Heart right ventricle (tissue), 16 donors: Measurements from ENCODE around the gene DGKE. TPM values are rescaled to one million over a fixed set of nuclear protein-coding genes. Genes with fewer than 3 reads are reported as not detected.

Source experiments
- ATAC-seq, 8 donors: fragments of 200-7000 bp; cut with Tn5 transposase; one replicate each; pipeline ENCODE4 v1.9.1; 2020; ENCODE audit warnings: mild to moderate bottlenecking in 8 of 8, moderate library complexity in 8 of 8, moderate number of reproducible peaks in 1 of 8
- DNase-seq, 2 donors: peaks; one replicate each; pipeline ENCODE4 v3.0.0-alpha.2; 2020
- H3K27ac ChIP-seq, 10 donors: fragments of 200-600 bp; sonication (generic) in 2 of 10; one replicate each; pipeline versions ENCODE4 v1.5.0 to v1.8.0; 2020 to 2022; ENCODE audit warnings: mild to moderate bottlenecking in 3 of 10
- H3K27me3 ChIP-seq, 7 donors: fragments of 200-600 bp; one replicate each; pipeline ENCODE4 v1.8.0; 2021 to 2022; ENCODE audit warnings: mild to moderate bottlenecking in 2 of 7
- H3K36me3 ChIP-seq, 9 donors: fragments of 200-600 bp; sonication (generic) in 1 of 9; one replicate each; pipeline versions ENCODE4 v1.5.0 to v1.8.0; 2020 to 2022; ENCODE audit warnings: mild to moderate bottlenecking in 2 of 9
- H3K4me1 ChIP-seq, 9 donors: fragments of 200-600 bp; sonication (generic) in 1 of 9; one replicate each; pipeline versions ENCODE4 v1.5.0 to v1.8.0; 2020 to 2022; ENCODE audit warnings: mild to moderate bottlenecking in 4 of 9
- H3K4me3 ChIP-seq, 10 donors: fragments of 200-600 bp; sonication (generic) in 2 of 10; one replicate each; pipeline versions ENCODE4 v1.5.0 to v1.8.0; 2020 to 2022; ENCODE audit warnings: mild to moderate bottlenecking in 7 of 10, moderate library complexity in 2 of 10
- H3K9me3 ChIP-seq, 11 donors: fragments of 200-600 bp in 10 of 11; sonication (generic) in 2 of 11; one replicate each; pipeline versions ENCODE4 v1.5.0 to v1.8.0; 2013 to 2022; ENCODE audit warnings: mild to moderate bottlenecking in 2 of 11, control low read depth in 1 of 11, moderate library complexity in 1 of 11
- CTCF ChIP-seq, 9 donors: fragments of 200-600 bp; sonication (generic) in 2 of 9; IDR thresholded peaks; one replicate each; pipeline versions ENCODE4 v1.5.0 to v1.8.0; 2021 to 2022; ENCODE audit warnings: antibody characterized with exemption in 9 of 9, mild to moderate bottlenecking in 5 of 9, moderate library complexity in 1 of 9
- WGBS, 2 donors: extraction: QIAGEN DNeasy Blood & Tissue Kit; methylation state at CpG; one replicate each; pipeline ENCODE4 v1.1.7; 2013; ENCODE audit warnings: inconsistent platforms in 1 of 2; 5-methylcytosine and 5-hydroxymethylcytosine counted together
- intact Hi-C, 10 donors: fragments of 100-400 bp; cut with DNase I; formaldehyde crosslinking; loops; one replicate each; pipeline versions ENCODE4 v1.11.1 to v1.14.2; 2022
- polyA plus RNA-seq, 2 donors: library from polyadenylated mRNA; stranded (reverse); fragments of 200-250 nt; gene quantifications; one replicate each; pipeline ENCODE4 v1.2.3, GENCODE V29; 2013
- total RNA-seq, 10 donors: library from RNA; stranded (reverse); fragmentation: NEBNext Ultra II Directional in 3 of 10; extraction: Animal tissue kit (Norgen Biotek cat#: 25700) in 3 of 10; gene quantifications; one replicate each; pipeline versions ENCODE4 v1.2.1 to v1.2.4, GENCODE V29; 2021 to 2023
- donor health status: Arrhythmogenic right ventricular cardiomyopathy.
- donor health status: ischemic (EF 13 %, LVEDD 7.1; RV severe dilation, severe dysfunction).
- donor health status: healthy with polysubstance abuse.
- donor health status: DM: no; HTN: yes; CAD: no.
- donor health status: DM: no; HTN: no; CAD: no.
- donor health status: ischemic (EF 25% LVEDD 6.9; RV normal size, moderate dysfunction).
- donor health status: ischemic (EF 25% LVEDD 5.7; RV mildly dilated, moderate dysfunction).
- donor health status: healthy.
- donor health status: DM: yes; HTN: yes; CAD: no.
- donor health status: Ischemic cardiomyopathy.
- donor health status: ischemic (EF 35%, LVEDD 5.7; RV mildly dilated, moderate dysfunction).
- donor health status: nonischemic (EF 11% LVEDD 7.7; RV severe dilation, severe dysfunction).
- donor health status: DM: yes; HTN: yes; CAD: no.
- donor health status: PGD.
- donor health status: ischemic (EF 29% LVEDD 5.4; RV normal size, mild dysfunction).
- donor health status: nonischemic (EF 23%, LVEDD 6.1; RV moderate dilation, normal function).

The DGKE gene
- total and polyA plus RNA-seq, 12 donors, result 0.71 to 5.3 (median 2.7) TPM

GRCh38 chr17:56890906-56891674 lies 57.1 kb downstream of the DGKE start:
- Histone ChIP-seq H3K27me3 (no peaks in the 10 kb centered on the region), H3K27ac (no peak overlapping the region), H3K4me3 (no peak overlapping the region), H3K4me1 (peaks cover 0 to 13% (median 0%) of the 10 kb centered on the region in 9 donors), H3K36me3 (peaks cover 0 to 98% (median 47%) of the 10 kb centered on the region in 9 donors), H3K9me3 (peaks cover 0 to 16% (median 4%) of the 10 kb centered on the region in 11 donors)
- 96 to 97% methylated on average over 7 of the region's 7 CpGs for WGBS, 2 donors
- intact Hi-C loops, result loop anchor here in 5 of 10 donors (2.0 to 10.0 kb wide), 3 partner anchors 48 to 54 kb away; no protein-coding TSS in a partner anchor
- DNase-seq (no peak), ATAC-seq (no peak)
- TF ChIP-seq CTCF (IDR thresholded peaks at IDR 0.05), result no peak

DNA sequence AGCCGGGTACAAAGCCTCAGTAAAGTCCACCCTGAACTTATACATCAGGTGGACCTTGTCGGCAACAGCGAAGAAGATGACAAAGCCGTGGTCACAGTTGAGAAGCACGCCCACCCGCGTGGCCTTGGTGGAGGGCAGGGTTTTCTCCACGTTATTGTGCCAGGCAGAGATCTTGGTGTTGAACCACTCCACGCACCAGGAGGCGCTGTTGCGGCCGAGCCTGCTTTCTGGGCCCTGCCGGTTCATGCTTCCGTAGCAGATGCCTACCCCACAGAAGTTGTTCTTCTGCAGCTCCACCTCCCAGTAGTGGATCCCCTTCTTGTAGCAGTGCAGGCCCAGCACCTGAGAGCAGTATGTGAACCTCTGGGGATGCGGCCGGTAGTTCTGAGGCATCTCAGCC lies 57.8 kb downstream of the DGKE start:
- peak in 2 of 8 donors; percentile 48 to 53 for ATAC-seq
- Histone ChIP-seq H3K4me1 (peaks cover 0 to 13% (median 0%) of the 10 kb centered on the region in 9 donors), H3K4me3 (no peak overlapping the region), H3K27me3 (no peaks in the 10 kb centered on the region), H3K36me3 (peaks cover 0 to 99% (median 47%) of the 10 kb centered on the region in 9 donors), H3K9me3 (peaks cover 0 to 16% (median 4%) of the 10 kb centered on the region in 11 donors), H3K27ac (no peak overlapping the region)
- peak; percentile 14 to 57 (median 39) for TF ChIP-seq CTCF (IDR thresholded peaks at IDR 0.05)
- peak in 1 of 2 donors; percentile 44 for DNase-seq
- intact Hi-C loops, result loop anchor here in 5 of 10 donors (2.0 to 10.0 kb wide), 3 partner anchors 47 to 53 kb away; no protein-coding TSS in a partner anchor
- WGBS, 2 donors, result 79 to 80% methylated on average over 16 of the region's 16 CpGs

GRCh38 chr17:56892333-56892732 lies 58.4 kb downstream of the DGKE start:
- DNase-seq (no peak), ATAC-seq (no peak)
- peaks cover 0 to 100% (median 47%) of the 10 kb centered on the region in 9 donors for H3K36me3 ChIP-seq
- H3K27me3 ChIP-seq, result no peaks in the 10 kb centered on the region
- H3K4me3 ChIP-seq, result no peak overlapping the region
- peaks cover 0 to 16% (median 4%) of the 10 kb centered on the region in 11 donors for H3K9me3 ChIP-seq
- no peak overlapping the region for H3K27ac ChIP-seq
- 97 to 100% methylated on average over 1 of the region's 1 CpG for WGBS, 2 donors
- intact Hi-C loops, result loop anchor here in 3 of 10 donors (10.0 kb wide), 1 partner anchor 52 kb away; no protein-coding TSS in a partner anchor
- peaks cover 0 to 13% (median 0%) of the 10 kb centered on the region in 9 donors for H3K4me1 ChIP-seq
- TF ChIP-seq CTCF (IDR thresholded peaks at IDR 0.05), result no peak

- intact Hi-C loops, result loop anchor here in 3 of 10 donors (10.0 kb wide), 1 partner anchor 51 kb away; no protein-coding TSS in a partner anchor
- WGBS, 2 donors, result 53 to 73% methylated on average over 7 of the region's 7 CpGs
- Histone ChIP-seq H3K9me3 (peaks cover 0 to 5% (median 0%) of the 10 kb centered on the region in 11 donors), H3K4me3 (no peak overlapping the region), H3K4me1 (peaks cover 0 to 13% (median 0%) of the 10 kb centered on the region in 9 donors), H3K36me3 (peaks cover 0 to 100% (median 39%) of the 10 kb centered on the region in 9 donors), H3K27me3 (no peaks in the 10 kb centered on the region), H3K27ac (no peak overlapping the region)
- no peak for TF ChIP-seq CTCF (IDR thresholded peaks at IDR 0.05)
- peak in 4 of 8 donors; percentile 32 to 58 (median 40) for ATAC-seq
- no peak for DNase-seq
Measured at GRCh38 chr17:56893503-56893902, 59.6 kb downstream of the DGKE start.
